A549 (cell line): ENCODE data around the gene CD3G. TPM values are rescaled to one million over a fixed set of nuclear protein-coding genes. Genes with fewer than 3 reads are reported as not detected.

ENCODE experiments used
- ATAC-seq, 2 experiments: fragments of 200-7000 bp in 1 of 2; fragments of >200 bp in 1 of 2; cut with Nextera tagmentation in 1 of 2; cut with Tn5 transposase in 1 of 2; 3 replicates each; pipeline versions ENCODE4 v1.8.0 to v1.9.1; 2018 to 2020; ENCODE audit warnings: mild to moderate bottlenecking in 1 of 2, moderate library complexity in 1 of 2
- CTCF ChIA-PET: fragments of 300-600 bp; sonication (Branson Sonifier 250); formaldehyde crosslinking; extraction: SDS; loops from one replicate; lab custom pipeline; 2021; ENCODE audit warnings: antibody characterized with exemption, inconsistent platforms; lab: Yijun Ruan, JAX
- POLR2A ChIA-PET: fragments of 350-600 bp; formaldehyde crosslinking; extraction: SDS; loops from one replicate; lab custom pipeline; 2021; ENCODE audit warnings: antibody characterized with exemption, inconsistent platforms; lab: Yijun Ruan, JAX
- DNase-seq, 2 experiments: peaks; one replicate each; pipeline versions ENCODE4 v3.0.0 to v3.0.0-alpha.2; 2011 to 2016; ENCODE audit warnings: low read depth in 1 of 2, low spot score in 1 of 2
- FAIRE-seq: peaks from 2 replicates; lab custom pipeline; 2011; peaks lifted over from hg19 to GRCh38; lab: Jason Lieb, UNC
- H3K27ac ChIP-seq, 2 experiments: fragments of >200 bp; sonication (Bioruptor Twin); formaldehyde crosslinking; 3 replicates each; pipeline ENCODE4 v1.5.1; 2016 to 2017
- H3K4me1 ChIP-seq: fragments of >200 bp; sonication (Bioruptor Twin); formaldehyde crosslinking; 3 replicates; pipeline ENCODE4 v1.6.1; 2016
- H3K4me2 ChIP-seq: fragments of >200 bp; sonication (Bioruptor Twin); formaldehyde crosslinking; 3 replicates; pipeline ENCODE4 v1.6.1; 2016
- H3K4me3 ChIP-seq: fragments of >200 bp; sonication (Bioruptor Twin); formaldehyde crosslinking; 3 replicates; pipeline ENCODE4 v1.5.1; 2016
- H3K9me3 ChIP-seq: fragments of >200 bp; sonication (Bioruptor Twin); formaldehyde crosslinking; 3 replicates; pipeline ENCODE4 v1.6.1; 2016
- BHLHE40 ChIP-seq: IDR thresholded peaks from 2 replicates; pipeline ENCODE4 v1.6.1; 2012; ENCODE audit warnings: low read depth, low read length, inconsistent platforms
- CBX2 ChIP-seq: fragments of 200-600 bp; sonication (generic); IDR thresholded peaks from 2 replicates; pipeline ENCODE4 v1.6.1; 2016; ENCODE audit warnings: low read depth, mild to moderate bottlenecking, borderline replicate concordance
- FOSB ChIP-seq: fragments of 250-450 bp; sonication (Bioruptor Pico); IDR thresholded peaks from 2 replicates; pipeline ENCODE4 v1.5.0; 2020; ENCODE audit warnings: mild to moderate bottlenecking, moderate library complexity
- GATA3 ChIP-seq: IDR thresholded peaks from 2 replicates; pipeline ENCODE4 v1.6.1; 2012; ENCODE audit warnings: borderline replicate concordance
- HEYL ChIP-seq: fragments of 250-450 bp; sonication (Bioruptor Pico); IDR thresholded peaks from 2 replicates; pipeline ENCODE4 v1.8.0; 2021; ENCODE audit warnings: mild to moderate bottlenecking, moderate library complexity
- HOXB13 ChIP-seq: fragments of 250-450 bp; sonication (Bioruptor Pico); IDR thresholded peaks from 2 replicates; pipeline ENCODE4 v1.5.0; 2020; ENCODE audit warnings: low read depth, mild to moderate bottlenecking, moderate library complexity
- JUNB ChIP-seq: fragments of >200 bp; sonication (Bioruptor Twin); formaldehyde crosslinking; IDR thresholded peaks from 2 replicates; pipeline ENCODE4 v1.6.1; 2016
- KDM5A ChIP-seq: fragments of 200-600 bp; sonication (generic); IDR thresholded peaks from 2 replicates; pipeline ENCODE4 v1.6.1; 2016; ENCODE audit warnings: antibody characterized with exemption, mild to moderate bottlenecking
- MYC ChIP-seq: IDR thresholded peaks from 2 replicates; pipeline ENCODE4 v1.6.1; 2012; ENCODE audit warnings: mild to moderate bottlenecking, inconsistent platforms, low read length, improper control_type of control experiment, borderline replicate concordance
- NR3C1 ChIP-seq: fragments of >200 bp; sonication (Bioruptor Twin); formaldehyde crosslinking; IDR thresholded peaks from 3 replicates; pipeline ENCODE4 v1.6.1; 2017
- RFX5 ChIP-seq: fragments of 450-650 bp; IDR thresholded peaks from 2 replicates; pipeline ENCODE4 v1.7.1; 2014; ENCODE audit warnings: antibody characterized with exemption, mild to moderate bottlenecking, moderate library complexity
- TP53 ChIP-seq: fragments of 250-450 bp; sonication (Bioruptor Pico); IDR thresholded peaks from 2 replicates; pipeline ENCODE4 v1.5.0; 2021; ENCODE audit warnings: mild to moderate bottlenecking, moderate library complexity
- ZC3H11A ChIP-seq: fragments of 450-650 bp; IDR thresholded peaks from 2 replicates; pipeline ENCODE4 v1.6.1; 2014; ENCODE audit warnings: antibody characterized with exemption, mild to moderate bottlenecking
- WGBS: methylation state at CpG from one replicate; pipeline ENCODE4 v1.1.6; 2017; ENCODE audit errors: missing lambda C conversion rate; 5-methylcytosine and 5-hydroxymethylcytosine counted together
- polyA plus RNA-seq, 4 experiments: library from polyadenylated mRNA; depleted of rRNA in 3 of 4; stranded (reverse); fragments of >200 nt; fragmentation: RNase III in 1 of 4; extraction: RNeasy Plus Mini Kit Qiagen cat#74134 plus additional on column Dnase treatment in 1 of 4; gene quantifications; 2 replicates in 3 of 4; 3 replicates in 1 of 4; pipeline ENCODE4 v1.2.3, GENCODE V29; 2011 to 2017
- TF ChIP-seq, protein P1 (sequence below): fragments of >200 bp; sonication (Bioruptor Twin); formaldehyde crosslinking; IDR thresholded peaks from 3 replicates; pipeline ENCODE4 v1.5.1; 2016
- TF ChIP-seq, protein P2 (sequence below): fragments of 250-450 bp; sonication (Bioruptor Pico); IDR thresholded peaks from 2 replicates; pipeline ENCODE4 v1.5.0; 2020; ENCODE audit warnings: low read depth, mild to moderate bottlenecking, moderate library complexity
- TF ChIP-seq, protein P3 (sequence below): IDR thresholded peaks from 2 replicates; pipeline ENCODE4 v1.6.1; 2012; ENCODE audit warnings: low read depth, borderline replicate concordance
- TF ChIP-seq, protein P4 (sequence below): fragments of 450-650 bp; IDR thresholded peaks from 2 replicates; pipeline ENCODE4 v1.6.1; 2014; ENCODE audit warnings: antibody characterized with exemption
- TF ChIP-seq, protein P5 (sequence below): fragments of >200 bp; sonication (Bioruptor Twin); formaldehyde crosslinking; IDR thresholded peaks from 3 replicates; pipeline ENCODE4 v1.6.1; 2016
- TF ChIP-seq, protein P6 (sequence below): IDR thresholded peaks from 2 replicates; pipeline ENCODE4 v1.6.1; 2012
- TF ChIP-seq, protein P7 (sequence below): IDR thresholded peaks from 2 replicates; pipeline ENCODE4 v1.6.1; 2012

Gene CD3G
- polyA plus RNA-seq, 2 of the 4 experiments (the other 2 are of a cell fraction), result not detected

DNA sequence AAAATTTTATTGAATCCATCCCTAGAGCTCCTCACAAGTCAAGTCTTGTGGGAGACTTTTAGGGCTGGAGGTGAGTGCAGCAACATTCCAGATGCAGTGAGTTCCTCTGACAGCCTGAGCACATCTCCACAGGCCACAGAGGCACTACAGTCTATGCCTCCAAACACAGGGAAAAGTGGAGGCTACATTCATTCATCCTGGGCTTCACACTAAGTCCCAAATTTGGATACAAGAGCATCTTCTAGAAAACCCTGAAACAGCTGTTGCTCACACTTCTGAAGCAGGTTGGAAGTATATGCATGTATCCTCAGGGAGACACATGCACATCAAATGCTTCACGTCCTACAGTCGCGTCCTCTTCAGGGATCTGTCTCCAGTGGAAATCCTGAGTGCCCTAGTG, 2.9 kb upstream of the CD3G start:
- 81% methylated on average over 3 of the region's 3 CpGs for WGBS
- CTCF ChIA-PET, result interaction anchor here (1.2 kb wide), 2 partner anchors 10 to 143 kb away, joined by 3 to 4 read pairs; no protein-coding TSS in a partner anchor
- no peaks in the 10 kb centered on the region for H3K4me1 ChIP-seq
- TF ChIP-seq, protein P1, sequence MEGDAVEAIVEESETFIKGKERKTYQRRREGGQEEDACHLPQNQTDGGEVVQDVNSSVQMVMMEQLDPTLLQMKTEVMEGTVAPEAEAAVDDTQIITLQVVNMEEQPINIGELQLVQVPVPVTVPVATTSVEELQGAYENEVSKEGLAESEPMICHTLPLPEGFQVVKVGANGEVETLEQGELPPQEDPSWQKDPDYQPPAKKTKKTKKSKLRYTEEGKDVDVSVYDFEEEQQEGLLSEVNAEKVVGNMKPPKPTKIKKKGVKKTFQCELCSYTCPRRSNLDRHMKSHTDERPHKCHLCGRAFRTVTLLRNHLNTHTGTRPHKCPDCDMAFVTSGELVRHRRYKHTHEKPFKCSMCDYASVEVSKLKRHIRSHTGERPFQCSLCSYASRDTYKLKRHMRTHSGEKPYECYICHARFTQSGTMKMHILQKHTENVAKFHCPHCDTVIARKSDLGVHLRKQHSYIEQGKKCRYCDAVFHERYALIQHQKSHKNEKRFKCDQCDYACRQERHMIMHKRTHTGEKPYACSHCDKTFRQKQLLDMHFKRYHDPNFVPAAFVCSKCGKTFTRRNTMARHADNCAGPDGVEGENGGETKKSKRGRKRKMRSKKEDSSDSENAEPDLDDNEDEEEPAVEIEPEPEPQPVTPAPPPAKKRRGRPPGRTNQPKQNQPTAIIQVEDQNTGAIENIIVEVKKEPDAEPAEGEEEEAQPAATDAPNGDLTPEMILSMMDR, result no peak
- no peak for TF ChIP-seq BHLHE40
- TF ChIP-seq, all 56 proteins: peak for 0
- ATAC-seq (no peak), FAIRE-seq (no peak), DNase-seq (no peak)
- POLR2A ChIA-PET, result no interaction called here
- no peak overlapping the region for H3K4me2 ChIP-seq
- no peak overlapping the region for H3K4me3 ChIP-seq
- H3K9me3 ChIP-seq, result no peaks in the 10 kb centered on the region
- no peak overlapping the region for H3K27ac ChIP-seq

DNA sequence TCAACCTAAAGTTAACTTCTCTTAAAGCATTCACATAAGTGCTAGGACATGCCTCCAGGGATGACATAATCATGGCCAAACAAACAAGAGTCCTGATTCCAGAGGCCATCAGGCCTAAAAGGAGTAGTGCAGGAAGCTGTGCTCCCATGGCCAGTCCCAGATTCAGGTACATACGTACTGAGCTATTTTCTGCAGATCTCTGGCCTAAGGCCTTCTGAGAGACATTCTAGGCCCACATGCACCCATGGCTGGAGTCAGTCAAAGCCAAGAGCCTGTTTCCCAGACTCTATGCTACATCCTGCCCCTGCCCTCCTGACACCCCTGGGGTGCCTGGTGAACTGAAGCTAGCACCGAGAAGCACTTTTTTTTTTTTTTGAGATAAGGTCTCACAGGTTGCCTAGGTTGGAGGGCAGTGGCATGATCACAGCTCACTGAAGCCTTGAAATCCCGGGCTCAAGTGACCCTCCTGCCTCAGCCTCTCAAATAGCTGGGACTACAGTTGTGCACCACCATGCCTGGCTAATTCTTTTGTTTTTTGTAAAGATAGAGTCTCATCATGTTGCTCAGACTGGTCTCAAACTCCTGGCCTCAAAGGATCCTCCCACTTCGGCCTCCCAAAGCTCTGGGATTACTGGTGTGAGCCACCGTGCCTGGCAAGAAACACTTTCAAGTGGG, 2.2 kb upstream of the CD3G start:
- H3K27ac ChIP-seq, result no peak overlapping the region
- ChIA-PET CTCF (interaction anchor here (0.7 to 1.2 kb wide), 3 partner anchors 9 to 103 kb away, joined by 3 to 4 read pairs (median 3); no protein-coding TSS in a partner anchor), POLR2A (no interaction called here)
- H3K4me3 ChIP-seq, result no peak overlapping the region
- TF ChIP-seq, protein P2, sequence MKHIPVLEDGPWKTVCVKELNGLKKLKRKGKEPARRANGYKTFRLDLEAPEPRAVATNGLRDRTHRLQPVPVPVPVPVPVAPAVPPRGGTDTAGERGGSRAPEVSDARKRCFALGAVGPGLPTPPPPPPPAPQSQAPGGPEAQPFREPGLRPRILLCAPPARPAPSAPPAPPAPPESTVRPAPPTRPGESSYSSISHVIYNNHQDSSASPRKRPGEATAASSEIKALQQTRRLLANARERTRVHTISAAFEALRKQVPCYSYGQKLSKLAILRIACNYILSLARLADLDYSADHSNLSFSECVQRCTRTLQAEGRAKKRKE (CRISPR knock-in tag), result no peak
- TF ChIP-seq RFX5 (no peak), NR3C1 (no peak), CBX2 (no peak), KDM5A (no peak), GATA3 (no peak), FOSB (no peak), TP53 (no peak), HEYL (CRISPR knock-in tag) (no peak), ZC3H11A (no peak), HOXB13 (CRISPR knock-in tag) (no peak), JUNB (no peak), MYC (no peak)
- TF ChIP-seq, protein P3, sequence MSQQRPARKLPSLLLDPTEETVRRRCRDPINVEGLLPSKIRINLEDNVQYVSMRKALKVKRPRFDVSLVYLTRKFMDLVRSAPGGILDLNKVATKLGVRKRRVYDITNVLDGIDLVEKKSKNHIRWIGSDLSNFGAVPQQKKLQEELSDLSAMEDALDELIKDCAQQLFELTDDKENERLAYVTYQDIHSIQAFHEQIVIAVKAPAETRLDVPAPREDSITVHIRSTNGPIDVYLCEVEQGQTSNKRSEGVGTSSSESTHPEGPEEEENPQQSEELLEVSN, result no peak
- TF ChIP-seq, protein P4, sequence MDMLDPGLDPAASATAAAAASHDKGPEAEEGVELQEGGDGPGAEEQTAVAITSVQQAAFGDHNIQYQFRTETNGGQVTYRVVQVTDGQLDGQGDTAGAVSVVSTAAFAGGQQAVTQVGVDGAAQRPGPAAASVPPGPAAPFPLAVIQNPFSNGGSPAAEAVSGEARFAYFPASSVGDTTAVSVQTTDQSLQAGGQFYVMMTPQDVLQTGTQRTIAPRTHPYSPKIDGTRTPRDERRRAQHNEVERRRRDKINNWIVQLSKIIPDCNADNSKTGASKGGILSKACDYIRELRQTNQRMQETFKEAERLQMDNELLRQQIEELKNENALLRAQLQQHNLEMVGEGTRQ, result no peak
- TF ChIP-seq, protein P5, sequence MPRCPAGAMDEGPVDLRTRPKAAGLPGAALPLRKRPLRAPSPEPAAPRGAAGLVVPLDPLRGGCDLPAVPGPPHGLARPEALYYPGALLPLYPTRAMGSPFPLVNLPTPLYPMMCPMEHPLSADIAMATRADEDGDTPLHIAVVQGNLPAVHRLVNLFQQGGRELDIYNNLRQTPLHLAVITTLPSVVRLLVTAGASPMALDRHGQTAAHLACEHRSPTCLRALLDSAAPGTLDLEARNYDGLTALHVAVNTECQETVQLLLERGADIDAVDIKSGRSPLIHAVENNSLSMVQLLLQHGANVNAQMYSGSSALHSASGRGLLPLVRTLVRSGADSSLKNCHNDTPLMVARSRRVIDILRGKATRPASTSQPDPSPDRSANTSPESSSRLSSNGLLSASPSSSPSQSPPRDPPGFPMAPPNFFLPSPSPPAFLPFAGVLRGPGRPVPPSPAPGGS, result no peak
- TF ChIP-seq, protein P6, sequence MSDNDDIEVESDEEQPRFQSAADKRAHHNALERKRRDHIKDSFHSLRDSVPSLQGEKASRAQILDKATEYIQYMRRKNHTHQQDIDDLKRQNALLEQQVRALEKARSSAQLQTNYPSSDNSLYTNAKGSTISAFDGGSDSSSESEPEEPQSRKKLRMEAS, result no peak
- TF ChIP-seq, protein P7, sequence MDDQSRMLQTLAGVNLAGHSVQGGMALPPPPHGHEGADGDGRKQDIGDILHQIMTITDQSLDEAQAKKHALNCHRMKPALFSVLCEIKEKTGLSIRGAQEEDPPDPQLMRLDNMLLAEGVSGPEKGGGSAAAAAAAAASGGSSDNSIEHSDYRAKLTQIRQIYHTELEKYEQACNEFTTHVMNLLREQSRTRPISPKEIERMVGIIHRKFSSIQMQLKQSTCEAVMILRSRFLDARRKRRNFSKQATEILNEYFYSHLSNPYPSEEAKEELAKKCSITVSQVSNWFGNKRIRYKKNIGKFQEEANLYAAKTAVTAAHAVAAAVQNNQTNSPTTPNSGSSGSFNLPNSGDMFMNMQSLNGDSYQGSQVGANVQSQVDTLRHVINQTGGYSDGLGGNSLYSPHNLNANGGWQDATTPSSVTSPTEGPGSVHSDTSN, result no peak
- FAIRE-seq (no peak), ATAC-seq (no peak), DNase-seq (no peak)
- no peak overlapping the region for H3K4me2 ChIP-seq
- H3K9me3 ChIP-seq, result no peaks in the 10 kb centered on the region
- WGBS, result 55% methylated on average over 5 of the region's 5 CpGs
- H3K4me1 ChIP-seq, result no peaks in the 10 kb centered on the region
